GM23338 (cell line): ENCODE data around the gene DGKB.

Experiments
- CREB1 ChIP-seq: fragments of 250-450 bp; sonication (Bioruptor Pico); IDR thresholded peaks from 2 replicates; pipeline ENCODE4 v1.5.0; 2020; ENCODE audit warnings: low read depth, mild to moderate bottlenecking, moderate library complexity
- ETS1 ChIP-seq: IDR thresholded peaks from 2 replicates; pipeline ENCODE4 v1.6.1; 2016; ENCODE audit warnings: antibody characterized with exemption
- EZH2 ChIP-seq: fragments of 200-600 bp; sonication (generic); IDR thresholded peaks from one replicate; pipeline ENCODE4 v1.8.0; 2017; ENCODE audit warnings: antibody characterized with exemption, mild to moderate bottlenecking, low read depth; ENCODE audit not compliant: unreplicated experiment
- EZH2phosphoT487 ChIP-seq: fragments of 200-600 bp; sonication (generic); IDR thresholded peaks from one replicate; pipeline ENCODE4 v1.8.1; 2018; ENCODE audit warnings: antibody characterized with exemption; ENCODE audit not compliant: unreplicated experiment
- JUNB ChIP-seq: IDR thresholded peaks from one replicate; pipeline ENCODE4 v1.6.1; 2016; ENCODE audit warnings: antibody characterized with exemption; ENCODE audit not compliant: unreplicated experiment
- NANOG ChIP-seq: IDR thresholded peaks from 2 replicates; pipeline ENCODE4 v1.6.1; 2016; ENCODE audit warnings: antibody characterized with exemption, borderline replicate concordance
- POLR2AphosphoS5 ChIP-seq: IDR thresholded peaks from 2 replicates; pipeline ENCODE4 v1.6.1; 2016; ENCODE audit warnings: antibody characterized with exemption, low read depth
- STAT1 ChIP-seq: IDR thresholded peaks from one replicate; pipeline ENCODE4 v1.6.1; 2016; ENCODE audit warnings: antibody characterized with exemption; ENCODE audit not compliant: unreplicated experiment
- ZNF331 ChIP-seq: fragments of 250-450 bp; sonication (Bioruptor Pico); IDR thresholded peaks from 2 replicates; pipeline ENCODE4 v1.5.0; 2020; ENCODE audit warnings: low read depth, mild to moderate bottlenecking, moderate library complexity
- ZNF462 ChIP-seq: fragments of 250-450 bp; sonication (Bioruptor Pico); IDR thresholded peaks from 2 replicates; pipeline ENCODE4 v1.5.0; 2020; ENCODE audit warnings: mild to moderate bottlenecking, moderate library complexity
- TF ChIP-seq, protein P1 (sequence below), 2 experiments: fragments of 200-600 bp in 1 of 2; sonication (generic) in 1 of 2; conservative IDR thresholded peaks; 2 replicates each; pipeline versions ENCODE4 v1.5.1 to v1.6.1; 2016 to 2017; ENCODE audit warnings: antibody characterized with exemption in 2 of 2, low read depth in 2 of 2, mild to moderate bottlenecking in 2 of 2, moderate library complexity in 1 of 2
- TF ChIP-seq, protein P2 (sequence below): IDR thresholded peaks from one replicate; pipeline ENCODE4 v1.6.1; 2018; ENCODE audit warnings: antibody characterized with exemption; ENCODE audit not compliant: unreplicated experiment

- TF ChIP-seq, protein P1, sequence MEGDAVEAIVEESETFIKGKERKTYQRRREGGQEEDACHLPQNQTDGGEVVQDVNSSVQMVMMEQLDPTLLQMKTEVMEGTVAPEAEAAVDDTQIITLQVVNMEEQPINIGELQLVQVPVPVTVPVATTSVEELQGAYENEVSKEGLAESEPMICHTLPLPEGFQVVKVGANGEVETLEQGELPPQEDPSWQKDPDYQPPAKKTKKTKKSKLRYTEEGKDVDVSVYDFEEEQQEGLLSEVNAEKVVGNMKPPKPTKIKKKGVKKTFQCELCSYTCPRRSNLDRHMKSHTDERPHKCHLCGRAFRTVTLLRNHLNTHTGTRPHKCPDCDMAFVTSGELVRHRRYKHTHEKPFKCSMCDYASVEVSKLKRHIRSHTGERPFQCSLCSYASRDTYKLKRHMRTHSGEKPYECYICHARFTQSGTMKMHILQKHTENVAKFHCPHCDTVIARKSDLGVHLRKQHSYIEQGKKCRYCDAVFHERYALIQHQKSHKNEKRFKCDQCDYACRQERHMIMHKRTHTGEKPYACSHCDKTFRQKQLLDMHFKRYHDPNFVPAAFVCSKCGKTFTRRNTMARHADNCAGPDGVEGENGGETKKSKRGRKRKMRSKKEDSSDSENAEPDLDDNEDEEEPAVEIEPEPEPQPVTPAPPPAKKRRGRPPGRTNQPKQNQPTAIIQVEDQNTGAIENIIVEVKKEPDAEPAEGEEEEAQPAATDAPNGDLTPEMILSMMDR (conservative IDR thresholded peaks at IDR 0.05; ENCODE audit: low read depth in 2 of 2) = no peak
- TF ChIP-seq, protein P2, sequence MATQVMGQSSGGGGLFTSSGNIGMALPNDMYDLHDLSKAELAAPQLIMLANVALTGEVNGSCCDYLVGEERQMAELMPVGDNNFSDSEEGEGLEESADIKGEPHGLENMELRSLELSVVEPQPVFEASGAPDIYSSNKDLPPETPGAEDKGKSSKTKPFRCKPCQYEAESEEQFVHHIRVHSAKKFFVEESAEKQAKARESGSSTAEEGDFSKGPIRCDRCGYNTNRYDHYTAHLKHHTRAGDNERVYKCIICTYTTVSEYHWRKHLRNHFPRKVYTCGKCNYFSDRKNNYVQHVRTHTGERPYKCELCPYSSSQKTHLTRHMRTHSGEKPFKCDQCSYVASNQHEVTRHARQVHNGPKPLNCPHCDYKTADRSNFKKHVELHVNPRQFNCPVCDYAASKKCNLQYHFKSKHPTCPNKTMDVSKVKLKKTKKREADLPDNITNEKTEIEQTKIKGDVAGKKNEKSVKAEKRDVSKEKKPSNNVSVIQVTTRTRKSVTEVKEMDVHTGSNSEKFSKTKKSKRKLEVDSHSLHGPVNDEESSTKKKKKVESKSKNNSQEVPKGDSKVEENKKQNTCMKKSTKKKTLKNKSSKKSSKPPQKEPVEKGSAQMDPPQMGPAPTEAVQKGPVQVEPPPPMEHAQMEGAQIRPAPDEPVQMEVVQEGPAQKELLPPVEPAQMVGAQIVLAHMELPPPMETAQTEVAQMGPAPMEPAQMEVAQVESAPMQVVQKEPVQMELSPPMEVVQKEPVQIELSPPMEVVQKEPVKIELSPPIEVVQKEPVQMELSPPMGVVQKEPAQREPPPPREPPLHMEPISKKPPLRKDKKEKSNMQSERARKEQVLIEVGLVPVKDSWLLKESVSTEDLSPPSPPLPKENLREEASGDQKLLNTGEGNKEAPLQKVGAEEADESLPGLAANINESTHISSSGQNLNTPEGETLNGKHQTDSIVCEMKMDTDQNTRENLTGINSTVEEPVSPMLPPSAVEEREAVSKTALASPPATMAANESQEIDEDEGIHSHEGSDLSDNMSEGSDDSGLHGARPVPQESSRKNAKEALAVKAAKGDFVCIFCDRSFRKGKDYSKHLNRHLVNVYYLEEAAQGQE = no peak
- no peak for TF ChIP-seq CREB1
- TF ChIP-seq EZH2 = no peak
- TF ChIP-seq EZH2phosphoT487 = no peak
- TF ChIP-seq ETS1 = no peak
- TF ChIP-seq JUNB = no peak
- no peak for TF ChIP-seq POLR2AphosphoS5
- no peak for TF ChIP-seq STAT1
- no peak for TF ChIP-seq ZNF462 (CRISPR knock-in tag)
- no peak for TF ChIP-seq ZNF331 (CRISPR knock-in tag)
- TF ChIP-seq NANOG = no peak
Measured at GRCh38 chr7:14817829-14818614, 84.5 kb downstream of the DGKB start.
